RWPE2 (cell line): Measurements from ENCODE around the gene BCL2L11.

Experiments used
- ATAC-seq: fragments of 200-7000 bp; cut with Tn5 transposase; 3 replicates; pipeline ENCODE4 v1.9.1; 2021; ENCODE audit warnings: low read depth
- DNase-seq: peaks from one replicate; pipeline ENCODE4 v3.0.0-alpha.2; 2020; ENCODE audit warnings: low spot score
- H3K27ac ChIP-seq: fragments of 450-650 bp; 2 replicates; pipeline ENCODE4 v1.5.1; 2017; ENCODE audit warnings: mild to moderate bottlenecking; ENCODE audit not compliant: poor library complexity, severe bottlenecking
- H3K27me3 ChIP-seq: fragments of 250-450 bp; sonication (Bioruptor Pico); 2 replicates; pipeline ENCODE4 v1.5.1; 2021; ENCODE audit warnings: mild to moderate bottlenecking, moderate library complexity; ENCODE audit not compliant: insufficient read depth, poor library complexity, severe bottlenecking
- H3K36me3 ChIP-seq: fragments of 250-450 bp; sonication (Bioruptor Pico); 2 replicates; pipeline ENCODE4 v1.5.1; 2020; ENCODE audit warnings: low read depth, mild to moderate bottlenecking, moderate library complexity
- H3K4me1 ChIP-seq: fragments of 250-450 bp; sonication (Bioruptor Pico); 2 replicates; pipeline ENCODE4 v1.5.1; 2021; ENCODE audit warnings: mild to moderate bottlenecking, moderate library complexity; ENCODE audit not compliant: insufficient read depth, poor library complexity, severe bottlenecking
- H3K4me3 ChIP-seq: fragments of 250-450 bp; sonication (Bioruptor Pico); 2 replicates; pipeline ENCODE4 v1.5.1; 2021; ENCODE audit warnings: mild to moderate bottlenecking, moderate library complexity; ENCODE audit not compliant: severe bottlenecking
- H3K9me3 ChIP-seq: fragments of 250-450 bp; sonication (Bioruptor Pico); 2 replicates; pipeline ENCODE4 v1.5.1; 2021; ENCODE audit warnings: mild to moderate bottlenecking, moderate library complexity; ENCODE audit not compliant: severe bottlenecking
- CTCF ChIP-seq: fragments of 450-650 bp; IDR thresholded peaks from one replicate; pipeline ENCODE4 v1.5.1; 2017; ENCODE audit warnings: mild to moderate bottlenecking, moderate library complexity; ENCODE audit not compliant: poor library complexity, severe bottlenecking

BCL2L11 gene

DNA sequence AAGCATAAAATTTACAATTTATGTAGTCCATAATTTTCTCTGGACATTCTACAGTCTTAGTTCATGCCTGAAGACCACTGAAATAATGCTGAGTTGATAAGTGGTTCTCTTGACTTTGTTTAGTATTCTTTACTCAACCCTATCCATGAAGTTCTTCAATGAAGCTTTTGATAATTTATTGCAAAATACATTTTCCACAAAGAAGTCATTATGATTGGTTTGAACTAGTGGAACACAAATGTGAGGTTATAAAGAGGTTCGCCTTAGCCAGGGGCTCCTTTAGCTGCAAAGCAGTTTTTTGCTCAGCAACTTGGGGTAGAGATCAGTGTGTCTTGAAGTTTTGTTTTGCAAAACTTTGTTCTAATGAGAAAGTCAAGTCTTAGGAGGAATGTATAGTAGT lies 5.9 kb downstream of the BCL2L11 start:
- H3K27ac ChIP-seq, result no peak overlapping the region
- H3K4me1 ChIP-seq, result no peaks in the 10 kb centered on the region
- no peak for TF ChIP-seq CTCF
- ATAC-seq (no peak), DNase-seq (no peak)
- no peaks in the 10 kb centered on the region for H3K27me3 ChIP-seq
- H3K36me3 ChIP-seq, result peaks cover 31% of the 10 kb centered on the region
- no peaks in the 10 kb centered on the region for H3K9me3 ChIP-seq
- H3K4me3 ChIP-seq, result no peak overlapping the region

DNA sequence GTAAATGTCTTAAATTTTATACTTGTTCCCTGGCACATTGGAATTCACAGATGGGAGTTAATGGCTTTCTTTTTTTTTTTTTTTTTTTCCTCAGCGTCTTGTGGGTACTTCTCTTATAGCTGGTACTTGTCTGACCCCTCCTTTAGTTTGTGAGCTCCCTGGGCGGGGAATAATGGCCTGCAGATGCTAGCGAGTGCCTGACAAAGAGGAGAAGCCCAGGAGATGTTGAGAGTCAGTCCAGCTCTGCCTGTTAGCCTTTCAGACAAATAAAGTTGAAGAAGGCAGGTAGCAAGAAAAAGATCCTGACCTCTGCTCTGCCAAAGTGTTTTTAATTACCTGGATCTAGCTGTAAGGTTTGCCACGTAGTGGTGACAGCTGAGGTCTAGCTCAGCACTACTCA lies 6.6 kb downstream of the BCL2L11 start:
- Histone ChIP-seq H3K27ac (no peak overlapping the region), H3K9me3 (no peaks in the 10 kb centered on the region), H3K4me1 (no peaks in the 10 kb centered on the region), H3K36me3 (peaks cover 34% of the 10 kb centered on the region), H3K4me3 (no peak overlapping the region), H3K27me3 (no peaks in the 10 kb centered on the region)
- ATAC-seq, result no peak
- DNase-seq, result no peak
- no peak for TF ChIP-seq CTCF

GRCh38 chr2:111128096-111128495 lies 7.4 kb downstream of the BCL2L11 start:
- TF ChIP-seq CTCF, result no peak
- no peaks in the 10 kb centered on the region for H3K9me3 ChIP-seq
- H3K4me1 ChIP-seq, result no peaks in the 10 kb centered on the region
- H3K36me3 ChIP-seq, result peaks cover 34% of the 10 kb centered on the region
- no peak overlapping the region for H3K4me3 ChIP-seq
- H3K27me3 ChIP-seq, result no peaks in the 10 kb centered on the region
- no peak overlapping the region for H3K27ac ChIP-seq
- no peak for DNase-seq
- no peak for ATAC-seq

- Histone ChIP-seq H3K36me3 (peaks cover 13% of the 10 kb centered on the region), H3K4me3 (no peak overlapping the region), H3K4me1 (no peaks in the 10 kb centered on the region), H3K27me3 (no peaks in the 10 kb centered on the region), H3K27ac (no peak overlapping the region), H3K9me3 (no peaks in the 10 kb centered on the region)
- TF ChIP-seq CTCF, result no peak
- ATAC-seq (no peak), DNase-seq (no peak)
Measured at GRCh38 chr2:111133603-111134002, 12.9 kb downstream of the BCL2L11 start.

DNA sequence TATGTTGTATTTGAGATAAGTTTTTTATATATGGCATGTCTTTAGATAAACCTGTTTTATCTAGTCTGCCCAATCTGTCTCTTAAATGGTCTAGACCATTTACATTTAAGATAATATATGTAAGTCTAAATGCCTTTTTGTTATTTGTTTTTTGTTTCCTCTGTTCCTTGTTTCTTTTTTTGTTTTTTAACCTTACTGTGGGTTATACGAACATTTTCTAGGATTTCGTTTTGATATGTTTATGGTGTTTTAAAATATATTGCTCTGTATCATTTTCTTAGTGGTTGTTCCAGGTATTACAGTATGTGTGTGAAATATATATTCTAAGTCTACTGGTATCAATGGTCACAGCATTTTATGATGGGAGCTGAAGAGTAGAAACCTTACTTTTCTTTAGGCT lies 13.3 kb downstream of the BCL2L11 start:
- H3K4me3 ChIP-seq, result no peak overlapping the region
- H3K4me1 ChIP-seq, result no peaks in the 10 kb centered on the region
- no peak for TF ChIP-seq CTCF
- ATAC-seq, result no peak
- DNase-seq, result no peak
- H3K27me3 ChIP-seq, result no peaks in the 10 kb centered on the region
- H3K27ac ChIP-seq, result no peak overlapping the region
- H3K9me3 ChIP-seq, result no peaks in the 10 kb centered on the region
- H3K36me3 ChIP-seq, result peaks cover 9% of the 10 kb centered on the region
